Heart left ventricle (tissue), 11 donors: ENCODE measurements around the gene ASL. TPM values are rescaled to one million over a fixed set of nuclear protein-coding genes. Genes with fewer than 3 reads are reported as not detected.

Experiments used
- polyA plus RNA-seq, 2 donors: library from polyadenylated mRNA; stranded (reverse); fragments of 200-250 nt; gene quantifications; one replicate each; pipeline ENCODE4 v1.2.3, GENCODE V29; 2013
- total RNA-seq, 9 donors: library from RNA; depleted of rRNA in 2 of 9; stranded (reverse); fragments of >200 nt in 2 of 9; fragmentation: NEBNext Ultra II Directional in 3 of 9; extraction: Animal tissue kit (Norgen Biotek cat#: 25700) in 3 of 9; gene quantifications; one replicate each; pipeline versions ENCODE4 v1.1.0 to v1.2.4, GENCODE V29; 2016 to 2023
- donor health status: ischemic (EF 13 %, LVEDD 7.1; RV severe dilation, severe dysfunction).
- donor health status: healthy with polysubstance abuse.
- donor health status: DM: no; HTN: yes; CAD: no.
- donor health status: DM: no; HTN: no; CAD: no.
- donor health status: ischemic (EF 25% LVEDD 5.7; RV mildly dilated, moderate dysfunction).
- donor health status: healthy.
- donor health status: DM: yes; HTN: yes; CAD: no.
- donor health status: PGD.
- donor health status: nonischemic (EF 23%, LVEDD 6.1; RV moderate dilation, normal function).

The ASL gene
- total and polyA plus RNA-seq, 11 donors, result 8.1 to 23.3 (median 13.2) TPM

Other genes with a start within 250 kb of the ASL start
- gene VKORC1L1, start 202.7 kb upstream of the ASL start, total RNA-seq, result 10 to 100 TPM; 13.8 to 24.9 (median 18.6) TPM
- 10 to 100 TPM in 1 of 2 donors, 1 to 10 TPM in 1; 5.0 to 23.1 TPM for gene VKORC1L1, start 202.7 kb upstream of the ASL start, polyA plus RNA-seq
- gene GUSB, start 93.6 kb upstream of the ASL start, total RNA-seq, result 10 to 100 TPM in 8 of 9 donors, 1 to 10 TPM in 1; 9.9 to 47.3 (median 14.9) TPM
- 10 to 100 TPM; 13.8 to 21.5 TPM for gene GUSB, start 93.6 kb upstream of the ASL start, polyA plus RNA-seq
- gene CRCP, start 39.0 kb downstream of the ASL start, total RNA-seq, result 10 to 100 TPM; 15.1 to 69.4 (median 24.1) TPM
- 10 to 100 TPM; 14.7 to 17.7 TPM for gene CRCP, start 39.0 kb downstream of the ASL start, polyA plus RNA-seq
- 10 to 100 TPM in 1 of 9 donors, 1 to 10 TPM in 8; 3.6 to 10.8 (median 5.5) TPM for gene TPST1, start 129.5 kb downstream of the ASL start, total RNA-seq
- 1 to 10 TPM; 1.9 to 5.8 TPM for gene TPST1, start 129.5 kb downstream of the ASL start, polyA plus RNA-seq